HG03439 (cell line): ENCODE measurements around the gene LIME1.
"Not testable (repeated sequence)": the region's sequence is repeated elsewhere in the genome, so short reads cannot be mapped to it uniquely, and the experiment has no call there.

Experiments used
- ATAC-seq: cut with Tn5 transposase; IDR thresholded peaks from one replicate; pipeline ENCODE4 v1.9.1; 2021; ENCODE audit warnings: mild to moderate bottlenecking, moderate library complexity; ENCODE audit not compliant: unreplicated experiment

Gene LIME1

DNA sequence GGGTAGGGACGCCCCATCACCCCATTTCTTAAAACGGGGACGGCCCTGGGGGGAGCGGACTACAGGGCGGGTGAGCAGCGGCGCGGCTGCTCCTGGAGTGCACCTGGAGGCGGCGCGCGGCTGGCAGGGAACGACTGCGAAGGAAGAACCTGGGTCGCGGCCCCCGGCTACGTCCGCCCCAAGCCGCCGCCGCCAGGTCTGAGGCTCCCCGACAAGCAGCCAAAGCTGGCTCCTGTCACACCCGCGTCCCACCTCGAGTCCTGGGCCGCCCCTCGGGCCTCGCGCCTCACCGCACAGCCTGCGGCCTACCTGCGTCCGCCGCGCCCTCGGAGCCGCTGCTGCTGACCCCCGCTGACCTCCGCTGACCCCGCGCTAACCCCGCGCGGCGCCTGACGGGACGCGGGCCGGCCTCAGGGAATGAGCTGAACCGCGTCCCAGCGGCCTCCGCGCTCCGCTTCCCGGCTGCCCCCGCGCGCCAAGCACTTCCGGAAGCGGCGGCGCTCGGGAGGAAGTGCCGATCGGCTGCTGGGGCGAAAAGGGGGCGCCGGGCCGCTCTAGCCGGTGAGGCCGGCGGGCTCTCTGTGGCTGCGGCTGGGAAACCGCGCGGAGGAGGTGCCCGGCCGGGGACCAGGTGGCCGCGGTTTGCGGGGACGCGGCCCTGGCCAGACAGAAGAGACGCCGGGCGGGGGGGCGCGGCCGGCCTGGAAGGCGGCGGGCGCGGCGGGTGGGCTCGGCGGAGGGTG is 28.7 kb upstream of the LIME1 start, which contains the start of the genes ARFRP1 and ZGPAT:
Gene ARFRP1 (minus strand): TSS at position 419 of the 743 bp plus-strand sequence. CDS start 885 bp downstream, outside the sequence.
Gene ZGPAT (plus strand): TSS at position 482 of the 743 bp plus-strand sequence. CDS start 542 bp downstream, outside the sequence.
- peak; percentile 62 for ATAC-seq

DNA sequence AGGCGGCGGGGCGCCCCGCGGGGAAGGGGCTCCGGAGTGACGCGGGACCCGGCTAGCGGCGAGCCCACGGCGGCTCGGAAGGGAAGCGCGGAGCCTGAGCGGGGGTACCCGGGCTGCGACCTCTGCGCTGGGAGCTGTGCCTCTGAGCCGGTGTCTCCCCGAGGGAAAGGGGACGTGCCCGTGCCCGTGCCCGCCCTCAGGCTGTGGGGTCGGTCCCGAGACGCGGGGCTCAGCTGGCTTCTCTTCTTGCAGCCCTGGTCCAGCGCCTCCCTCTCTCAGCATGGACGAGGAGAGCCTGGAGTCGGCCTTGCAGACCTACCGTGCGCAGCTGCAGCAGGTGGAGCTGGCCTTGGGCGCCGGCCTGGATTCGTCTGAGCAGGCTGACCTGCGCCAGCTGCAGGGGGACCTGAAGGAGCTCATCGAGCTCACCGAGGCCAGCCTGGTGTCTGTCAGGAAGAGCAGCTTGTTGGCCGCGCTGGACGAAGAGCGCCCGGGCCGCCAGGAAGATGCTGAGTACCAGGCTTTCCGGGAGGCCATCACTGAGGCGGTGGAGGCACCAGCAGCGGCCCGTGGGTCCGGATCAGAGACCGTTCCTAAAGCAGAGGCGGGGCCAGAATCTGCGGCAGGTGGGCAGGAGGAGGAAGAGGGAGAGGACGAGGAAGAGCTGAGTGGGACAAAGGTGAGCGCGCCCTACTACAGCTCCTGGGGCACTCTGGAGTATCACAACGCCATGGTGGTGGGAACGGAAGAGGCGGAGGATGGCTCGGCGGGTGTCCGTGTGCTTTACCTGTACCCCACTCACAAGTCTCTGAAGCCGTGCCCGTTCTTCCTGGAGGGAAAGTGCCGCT is 27.9 kb upstream of the LIME1 start:
- peak; percentile 12 for ATAC-seq

DNA sequence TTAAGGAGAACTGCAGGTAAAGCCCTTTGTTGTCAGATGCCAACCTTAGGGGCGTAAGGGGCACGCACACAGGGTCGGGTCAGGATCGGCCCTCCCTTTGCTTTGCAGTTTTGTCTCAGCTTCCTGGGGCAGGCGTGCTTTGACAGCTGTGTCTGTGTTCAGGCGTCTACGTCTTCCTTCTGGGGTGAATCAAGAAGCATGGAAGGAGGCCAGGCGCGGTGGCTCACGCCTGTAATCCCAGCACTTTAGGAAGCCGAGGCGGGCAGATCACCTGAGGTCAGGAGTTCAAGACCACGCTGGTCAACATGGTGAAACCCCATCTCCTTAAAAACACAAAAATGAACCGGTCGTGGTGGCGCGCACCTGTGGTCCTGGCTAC is 27.3 kb upstream of the LIME1 start:
- ATAC-seq = no peak

DNA sequence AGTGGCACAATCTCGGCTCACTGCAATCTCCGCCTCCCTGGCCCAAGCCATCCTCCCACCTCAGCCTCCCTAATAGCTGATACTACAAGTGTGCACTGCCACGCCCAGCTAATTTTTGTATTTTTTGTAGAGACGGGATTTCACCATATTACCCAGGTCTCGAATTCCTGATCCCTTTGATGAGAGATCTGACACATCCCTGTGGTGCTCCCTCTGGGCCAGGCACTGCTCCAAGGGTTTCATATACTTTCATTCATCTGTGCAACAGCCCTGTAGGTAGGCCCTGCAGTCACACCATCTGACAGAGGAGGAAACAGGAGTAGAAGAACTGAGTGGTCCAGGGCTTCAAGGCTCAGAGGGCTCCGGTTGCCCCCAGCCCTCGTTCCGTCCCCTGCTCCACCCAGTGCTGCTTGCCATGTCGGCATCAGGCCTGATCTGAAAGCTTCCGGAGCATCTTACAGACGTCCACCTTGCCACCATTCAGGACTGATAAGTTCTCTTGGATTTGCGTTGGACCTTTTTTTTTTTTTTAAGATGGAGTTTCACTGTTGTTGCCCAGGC is 25.3 kb upstream of the LIME1 start:
- no peak for ATAC-seq

DNA sequence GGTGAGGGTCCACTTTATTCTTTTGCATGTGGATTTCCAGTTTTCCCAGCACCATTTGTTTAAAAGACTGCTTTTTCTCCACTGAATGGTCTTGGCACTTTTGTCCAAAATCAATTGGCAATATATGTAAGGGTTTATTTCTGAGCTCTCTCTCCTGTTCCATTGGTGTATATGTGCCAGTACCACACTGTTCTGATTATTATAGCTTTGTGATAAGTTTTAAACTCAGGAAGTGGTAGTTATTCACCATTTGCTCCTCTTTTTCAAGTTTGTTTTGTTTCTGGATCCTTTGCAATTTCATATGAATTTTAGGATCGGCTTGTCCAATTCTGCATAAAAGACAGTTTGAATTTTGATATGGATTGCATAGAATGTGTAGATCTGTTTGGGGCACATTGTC is 24.3 kb upstream of the LIME1 start:
- no peak for ATAC-seq

DNA sequence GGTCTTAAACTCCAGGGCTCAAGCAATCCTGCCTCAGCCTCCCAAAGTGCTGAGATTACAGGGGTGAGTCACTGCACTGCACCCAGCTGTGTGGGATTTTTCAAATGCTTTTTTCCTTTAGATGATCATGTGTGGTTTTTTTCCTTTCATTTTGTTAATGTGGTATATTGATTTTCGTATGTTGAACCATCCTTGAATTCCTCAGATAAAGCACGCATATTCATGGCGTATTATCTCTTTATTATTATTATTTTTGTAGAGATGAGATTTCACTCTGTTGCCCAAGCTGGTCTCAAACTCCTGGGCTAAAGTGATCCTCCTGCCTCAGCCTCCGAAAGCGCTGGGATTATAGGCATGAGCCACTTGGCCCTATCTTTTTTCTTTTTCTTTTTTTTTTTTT is 21.6 kb upstream of the LIME1 start:
- ATAC-seq = no peak

DNA sequence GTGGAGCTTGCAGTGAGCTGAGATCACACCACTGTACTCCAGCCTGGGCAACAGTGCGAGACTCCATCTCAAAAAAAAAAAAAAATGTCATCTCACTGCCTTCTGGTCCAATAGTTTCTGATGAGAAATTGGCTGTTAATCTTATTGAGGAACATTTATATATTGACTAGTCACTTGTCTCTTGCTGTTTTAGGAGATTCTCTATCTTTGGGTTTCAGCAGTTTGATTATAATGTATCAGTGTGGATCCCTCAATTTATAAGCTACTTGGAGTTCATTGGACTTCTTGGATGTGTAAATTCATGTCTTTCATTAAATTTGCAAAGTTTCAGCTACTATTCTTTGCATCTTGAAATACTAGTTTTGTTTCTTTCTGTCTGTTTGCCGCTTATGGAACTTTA is 17.5 kb upstream of the LIME1 start:
- ATAC-seq = no peak

DNA sequence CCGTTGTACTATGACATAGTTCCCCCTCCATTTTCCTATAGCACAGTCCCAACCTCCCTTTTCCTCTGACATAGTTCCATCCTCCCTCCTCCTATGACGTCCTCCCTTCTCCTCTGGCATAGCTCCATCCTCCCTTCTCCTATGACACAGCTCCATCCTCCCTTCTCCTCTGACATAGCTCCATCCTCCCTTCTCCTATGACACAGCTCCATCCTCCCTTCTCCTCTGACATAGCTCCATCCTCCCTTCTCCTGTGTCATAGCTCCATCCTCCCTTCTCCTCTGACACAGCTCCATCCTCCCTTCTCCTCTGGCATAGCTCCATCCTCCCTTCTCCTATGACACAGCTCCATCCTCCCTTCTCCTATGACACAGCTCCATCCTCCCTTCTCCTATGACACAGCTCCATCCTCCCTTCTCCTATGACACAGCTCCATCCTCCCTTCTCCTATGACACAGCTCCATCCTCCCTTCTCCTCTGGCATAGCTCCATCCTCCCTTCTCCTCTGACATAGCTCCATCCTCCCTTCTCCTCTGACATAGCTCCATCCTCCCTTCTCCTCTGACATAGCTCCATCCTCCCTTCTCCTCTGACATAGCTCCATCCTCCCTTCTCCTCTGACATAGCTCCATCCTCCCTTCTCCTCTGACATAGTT is 13.4 kb upstream of the LIME1 start:
- ATAC-seq = not testable (repeated sequence)

DNA sequence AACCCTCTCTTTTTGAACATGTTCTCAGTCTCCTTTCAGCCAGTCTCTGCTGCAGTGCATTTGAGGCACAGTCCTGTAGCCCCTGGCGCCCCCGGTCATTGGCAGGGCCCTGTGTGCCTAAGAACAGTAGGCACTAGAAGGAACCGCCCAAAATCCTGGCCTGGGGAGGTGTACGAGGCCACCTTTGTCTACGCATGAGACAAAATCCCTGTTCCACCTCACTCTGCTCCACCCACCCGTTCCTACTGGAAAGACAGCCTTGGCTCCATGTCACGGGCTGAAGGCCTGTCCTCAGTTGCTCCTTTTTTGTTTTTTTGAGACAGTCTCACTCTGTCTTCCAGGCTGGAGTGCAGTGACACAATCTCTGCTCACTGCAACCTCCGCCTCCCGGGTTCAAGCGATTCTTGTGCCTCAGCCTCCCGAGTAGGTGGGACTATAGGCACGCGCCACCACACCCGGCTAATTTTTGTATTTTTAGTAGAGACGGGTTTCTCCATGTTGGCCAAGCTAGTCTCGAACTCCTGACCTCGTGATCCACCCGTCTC is 6.2 kb upstream of the LIME1 start:
- ATAC-seq = not testable (repeated sequence)

DNA sequence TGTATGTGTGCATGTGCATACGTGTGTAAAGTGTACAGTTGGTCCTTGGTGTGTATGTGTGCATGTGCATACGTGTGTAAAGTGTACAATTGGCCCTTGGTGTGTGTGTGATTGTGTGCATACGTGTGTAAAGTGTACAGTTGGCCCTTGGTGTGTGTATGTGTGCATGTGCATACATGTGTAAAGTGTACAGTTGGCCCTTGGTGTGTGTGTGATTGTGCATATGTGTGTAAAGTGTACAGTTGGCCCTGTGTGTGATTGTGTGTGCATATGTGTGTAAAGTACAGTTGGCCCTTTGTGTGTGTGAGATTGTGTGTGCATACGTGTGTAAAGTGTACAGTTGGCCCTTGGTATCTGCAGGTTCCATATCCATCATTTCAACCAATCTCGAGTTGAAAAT is 5.1 kb upstream of the LIME1 start:
- no peak for ATAC-seq

DNA sequence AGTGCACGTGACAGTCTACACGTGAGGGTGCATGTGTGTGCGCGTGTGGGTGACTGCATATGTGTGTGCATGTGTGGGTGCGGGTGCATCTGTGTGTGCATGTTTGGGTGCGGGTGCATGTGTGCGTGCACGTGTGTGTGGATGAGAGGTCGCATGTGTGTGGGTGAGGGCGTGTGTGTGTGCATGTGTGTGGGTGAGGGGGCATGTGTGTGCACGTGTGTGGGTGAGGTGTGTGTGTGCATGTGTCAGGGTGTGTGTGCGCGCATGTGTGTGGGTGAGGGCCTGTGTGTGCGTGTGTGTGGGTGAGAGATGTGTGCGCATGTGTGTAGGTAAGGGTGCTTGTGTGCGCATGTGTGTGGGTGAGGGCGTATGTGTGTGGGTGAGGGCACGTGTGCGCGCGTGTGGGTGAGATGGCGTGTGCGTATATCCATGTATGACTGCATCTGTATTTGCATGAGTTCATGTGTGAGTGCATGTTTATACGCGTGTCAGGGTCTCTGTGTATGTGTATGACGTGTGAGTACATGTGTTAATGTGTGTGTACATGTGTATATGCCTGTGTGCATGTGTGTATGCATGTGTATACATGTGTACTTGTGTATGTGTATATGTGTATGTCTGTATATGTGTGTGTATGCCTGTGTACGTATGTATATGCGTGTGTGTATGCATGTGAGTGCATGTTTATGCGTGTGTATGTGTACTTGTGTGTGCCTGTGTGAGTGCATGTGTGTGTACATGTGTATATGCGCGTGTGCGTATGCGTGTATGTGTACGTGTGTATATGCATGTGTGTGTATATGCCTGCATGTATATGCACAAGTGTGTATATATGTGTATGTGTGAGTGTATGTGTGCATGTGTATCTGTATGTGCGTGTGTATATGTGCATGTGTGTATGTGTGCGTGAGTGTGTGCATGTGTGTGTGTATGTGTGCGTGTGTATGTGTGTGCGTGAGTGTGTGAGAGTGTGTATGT is 4.1 kb upstream of the LIME1 start:
- ATAC-seq = no peak

DNA sequence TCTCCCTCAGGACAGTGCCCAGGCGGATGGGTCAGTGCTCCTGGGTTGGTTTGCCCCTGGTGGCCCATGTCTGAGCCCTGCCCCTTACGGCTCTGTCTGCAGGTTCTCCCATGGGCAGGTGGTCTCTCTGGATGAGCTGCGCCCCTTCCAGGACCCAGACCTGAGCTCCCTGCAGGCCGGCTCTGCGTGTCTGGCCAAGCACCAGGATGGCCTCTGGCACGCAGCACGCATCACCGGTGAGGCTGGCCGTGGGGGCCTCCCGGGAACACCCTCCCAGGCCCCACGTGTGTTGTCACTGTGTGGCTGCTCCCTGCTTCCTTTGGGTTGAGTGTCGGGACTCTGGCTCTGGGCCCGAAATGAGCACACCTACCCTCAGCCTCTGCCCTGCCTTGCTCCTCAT is 3.3 kb upstream of the LIME1 start:
- ATAC-seq = no peak

DNA sequence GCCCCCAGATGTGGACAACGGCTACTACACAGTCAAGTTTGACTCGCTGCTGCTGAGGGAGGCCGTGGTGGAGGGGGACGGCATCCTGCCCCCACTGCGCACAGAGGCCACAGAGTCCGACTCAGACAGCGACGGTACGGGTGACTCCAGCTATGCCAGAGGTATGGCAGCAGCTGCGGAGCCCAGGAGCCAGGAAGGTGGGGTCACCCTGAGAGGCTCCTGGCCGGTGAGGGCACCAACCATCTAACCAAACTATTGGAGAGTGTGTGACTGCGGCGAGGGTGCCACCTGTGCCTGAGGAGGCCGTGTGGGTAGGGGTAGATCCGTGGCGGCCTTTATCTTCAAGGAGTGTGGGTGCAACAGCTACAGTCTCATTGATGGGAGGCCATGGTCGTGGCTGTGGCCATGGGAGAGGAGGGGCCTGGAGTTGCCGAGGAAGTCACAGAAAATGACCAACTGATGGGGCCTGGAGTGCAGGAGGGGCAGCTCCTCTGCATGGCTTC is 2.8 kb upstream of the LIME1 start:
- no peak for ATAC-seq

DNA sequence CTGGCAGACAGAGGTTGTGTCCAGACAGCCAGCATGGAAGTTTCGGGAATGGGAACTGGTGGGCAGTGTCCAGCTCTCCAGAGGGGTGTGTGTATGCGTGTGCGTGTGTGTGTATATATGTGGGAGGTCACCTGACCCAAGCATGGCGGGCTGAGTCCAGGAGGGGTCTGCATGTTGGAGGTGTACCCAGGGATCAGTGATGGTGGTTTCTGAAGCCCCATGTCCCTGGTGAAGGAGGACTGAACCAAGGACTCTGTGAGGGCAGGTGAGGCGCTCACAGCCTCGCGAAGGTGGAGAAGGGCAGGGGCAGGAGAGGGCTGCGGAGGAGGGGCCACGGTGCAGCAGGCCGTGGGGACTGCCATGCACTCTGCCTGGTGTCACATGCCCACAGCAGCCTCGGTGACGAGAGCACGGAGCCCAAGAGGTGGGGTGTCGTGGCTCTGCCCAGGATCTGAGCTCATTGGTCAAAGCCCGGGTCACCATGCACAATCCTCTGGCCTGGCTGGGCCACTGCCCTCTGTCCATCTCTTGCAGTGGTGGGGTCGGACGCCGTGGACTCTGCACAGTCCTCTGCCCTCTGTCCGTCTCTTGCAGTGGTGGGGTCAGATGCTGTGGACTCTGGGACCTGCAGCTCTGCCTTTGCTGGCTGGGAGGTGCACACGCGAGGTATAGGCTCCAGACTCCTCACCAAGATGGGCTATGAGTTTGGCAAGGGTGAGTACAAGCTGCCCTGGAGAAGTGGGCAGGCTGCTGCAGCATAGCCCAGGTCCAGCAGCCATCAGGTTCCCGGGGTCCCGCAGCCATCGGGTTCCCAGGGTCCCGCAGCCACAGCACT is 2.1 kb upstream of the LIME1 start:
- no peak for ATAC-seq

DNA sequence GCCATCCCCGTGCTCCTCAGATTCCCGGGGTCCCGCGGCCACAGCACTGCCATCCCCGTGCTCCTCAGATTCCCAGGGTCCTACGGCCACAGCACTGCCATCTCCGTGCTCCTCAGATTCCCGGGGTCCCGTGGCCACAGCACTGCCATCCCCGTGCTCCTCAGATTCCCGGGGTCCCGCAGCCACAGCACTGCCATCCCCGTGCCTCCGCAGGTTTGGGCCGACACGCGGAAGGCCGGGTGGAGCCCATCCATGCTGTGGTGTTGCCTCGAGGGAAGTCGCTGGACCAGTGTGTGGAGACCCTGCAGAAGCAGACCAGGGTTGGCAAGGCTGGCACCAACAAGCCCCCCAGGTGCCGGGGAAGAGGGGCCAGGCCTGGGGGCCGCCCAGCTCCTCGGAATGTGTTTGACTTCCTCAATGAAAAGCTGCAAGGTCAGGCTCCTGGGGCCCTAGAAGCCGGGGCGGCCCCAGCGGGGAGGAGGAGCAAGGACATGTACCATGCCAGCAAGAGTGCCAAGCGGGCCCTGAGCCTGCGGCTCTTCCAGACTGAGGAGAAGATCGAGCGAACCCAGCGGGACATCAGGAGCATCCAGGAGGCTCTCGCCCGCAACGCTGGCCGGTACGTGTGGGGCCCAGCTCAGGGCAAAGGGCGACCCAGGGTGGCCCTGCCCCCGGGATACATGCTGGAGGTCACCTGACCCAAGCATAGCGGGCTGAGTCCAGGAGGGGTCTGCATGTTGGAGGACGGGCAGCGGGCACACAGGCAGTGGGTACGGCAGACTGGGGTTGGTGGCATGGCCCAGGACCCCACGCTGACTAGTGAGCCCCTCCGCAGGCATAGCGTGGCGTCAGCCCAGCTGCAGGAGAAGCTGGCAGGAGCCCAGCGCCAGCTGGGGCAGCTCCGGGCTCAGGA is 1.3 kb upstream of the LIME1 start:
- no peak for ATAC-seq

DNA sequence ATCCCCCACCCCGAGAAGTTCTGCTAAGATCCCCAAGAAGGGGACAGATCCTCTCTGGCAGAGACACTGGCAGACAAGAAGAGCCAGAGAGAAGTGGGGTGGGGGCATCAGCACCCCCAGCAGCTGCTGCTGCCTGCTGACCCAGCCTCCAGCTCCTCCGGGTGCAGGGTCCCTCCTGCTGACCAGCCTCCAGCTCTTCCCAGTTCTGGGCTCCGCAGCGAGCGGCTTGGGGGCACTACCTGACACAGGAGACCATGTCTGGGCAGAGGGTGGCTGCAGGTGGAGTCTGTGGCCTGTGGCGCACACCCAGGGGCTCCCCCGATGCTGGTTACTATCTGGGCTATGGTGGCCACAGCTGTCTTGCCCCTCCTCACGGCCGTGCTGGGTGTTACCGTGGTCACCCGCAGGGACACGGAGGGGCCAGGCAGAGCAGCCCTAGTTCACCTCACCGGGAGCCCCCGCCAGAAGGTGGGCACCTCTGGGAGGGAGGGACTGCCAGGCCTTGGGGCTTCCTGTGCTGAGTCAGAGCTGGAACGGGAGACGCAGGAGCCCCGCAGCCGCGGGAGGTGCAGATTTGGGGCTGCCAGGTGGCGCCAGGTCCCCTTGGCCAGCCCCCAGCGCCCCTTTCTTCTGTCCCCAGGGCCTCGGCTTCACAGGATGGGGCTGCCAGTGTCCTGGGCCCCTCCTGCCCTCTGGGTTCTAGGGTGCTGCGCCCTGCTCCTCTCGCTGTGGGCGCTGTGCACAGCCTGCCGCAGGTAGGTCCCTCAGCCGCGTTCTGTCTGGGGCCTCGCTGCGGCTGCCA is 630 bp downstream of the LIME1 start:
- no peak for ATAC-seq

DNA sequence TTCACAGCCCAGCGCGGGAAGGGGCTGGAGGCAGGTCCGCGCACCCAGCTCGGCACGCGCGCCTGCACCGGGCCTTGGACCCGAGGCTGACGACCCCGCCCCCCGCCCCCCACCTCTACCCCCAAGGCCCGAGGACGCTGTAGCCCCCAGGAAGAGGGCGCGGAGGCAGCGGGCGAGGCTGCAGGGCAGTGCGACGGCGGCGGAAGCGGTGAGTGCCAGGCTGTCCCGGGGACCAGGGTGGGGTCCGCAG is 1.2 kb downstream of the LIME1 start:
- ATAC-seq = no peak
